ENCODE data around the gene HSPA9.

DNA sequence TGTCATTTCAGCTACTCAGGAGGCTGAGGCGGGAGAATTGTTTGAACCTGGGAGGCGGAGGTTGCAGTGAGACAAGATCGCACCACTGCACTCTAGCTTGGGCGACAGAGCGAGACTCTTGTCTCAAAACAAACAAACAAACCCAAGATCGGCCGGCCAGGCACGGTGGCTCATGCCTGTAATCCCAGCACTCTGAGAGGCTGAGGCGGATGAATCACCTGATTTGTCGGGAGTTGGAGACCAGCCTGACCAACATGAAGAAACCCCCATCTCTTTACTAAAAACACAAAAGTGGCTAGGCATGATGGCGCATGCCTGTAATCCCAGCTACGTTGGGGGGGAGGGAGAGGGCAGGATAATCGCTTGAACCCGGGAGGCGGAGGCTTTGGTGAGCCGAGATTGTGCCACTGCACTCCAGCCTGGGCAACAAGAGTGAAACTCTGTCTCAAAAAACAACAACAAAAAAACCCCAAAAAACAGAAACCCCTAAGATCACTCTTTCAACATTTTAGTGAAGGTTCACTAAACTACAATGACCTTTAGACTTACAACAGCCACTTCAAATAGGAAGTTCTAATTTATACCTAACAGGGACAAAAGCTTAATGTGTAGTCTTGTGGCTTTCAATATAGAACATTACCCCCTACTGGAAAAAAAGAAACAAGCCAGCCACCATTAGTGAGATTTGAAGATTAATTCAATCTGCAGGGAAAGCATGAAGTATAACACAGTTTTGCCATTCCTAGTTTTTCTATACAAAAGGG is 7.0 kb downstream of the HSPA9 start:
- TF ChIP-seq CTCF (IDR thresholded peaks at IDR 0.05): no peak
- no peak for TF ChIP-seq POLR2A (IDR thresholded peaks at IDR 0.05)
